CD14-positive monocyte (primary cell): ENCODE results near the gene CACNA2D1. TPM values are rescaled to one million over a fixed set of nuclear protein-coding genes. Genes with fewer than 3 reads are reported as not detected.

Experiments used
- DNase-seq, 3 donors: peaks; one replicate each; pipeline ENCODE4 v3.0.0-alpha.2; 2011 to 2022
- H2AFZ ChIP-seq: 2 replicates; pipeline ENCODE4 v1.6.0; 2012; ENCODE audit warnings: mild to moderate bottlenecking, low read depth, low read length, inconsistent platforms; ENCODE audit not compliant: insufficient read depth, poor library complexity, severe bottlenecking
- H3K27ac ChIP-seq, 2 donors: 1 replicate in 1 of 2; 2 replicates in 1 of 2; pipeline ENCODE4 v1.5.1; 2012 to 2013; ENCODE audit warnings: low read length in 2 of 2, control low read depth in 1 of 2, inconsistent platforms in 1 of 2, low read depth in 1 of 2, mild to moderate bottlenecking in 1 of 2
- H3K27me3 ChIP-seq, 2 donors: one replicate each; pipeline versions ENCODE4 v1.6.0 to v1.6.1; 2011 to 2013; ENCODE audit warnings: low read length in 2 of 2; ENCODE audit not compliant: control insufficient read depth in 2 of 2, insufficient read depth in 2 of 2
- H3K36me3 ChIP-seq, 2 donors: replicated peaks in 1 of 2; 1 replicate in 1 of 2; 2 replicates in 1 of 2; pipeline versions ENCODE4 v1.5.1 to v1.6.1; 2012 to 2013; ENCODE audit warnings: low read length in 2 of 2, control low read depth in 1 of 2, inconsistent platforms in 1 of 2, mild to moderate bottlenecking in 1 of 2; ENCODE audit not compliant: insufficient read depth in 2 of 2, control insufficient read depth in 1 of 2
- H3K4me1 ChIP-seq, 2 donors: 1 replicate in 1 of 2; 2 replicates in 1 of 2; pipeline versions ENCODE4 v1.5.1 to v1.6.1; 2012 to 2013; ENCODE audit warnings: low read length in 2 of 2, control low read depth in 1 of 2, inconsistent platforms in 1 of 2, mild to moderate bottlenecking in 1 of 2, moderate library complexity in 1 of 2; ENCODE audit not compliant: insufficient read depth in 2 of 2, control insufficient read depth in 1 of 2
- H3K4me2 ChIP-seq: replicated peaks from 2 replicates; pipeline ENCODE3; 2012; ENCODE audit warnings: low read length, moderate library complexity, mild to moderate bottlenecking; ENCODE audit not compliant: poor library complexity, severe bottlenecking; ENCODE audit errors: extremely low read depth
- H3K4me3 ChIP-seq, 3 experiments: fragments of 200-600 bp in 1 of 3; sonication (generic) in 1 of 3; replicated peaks in 1 of 3; 1 replicate in 2 of 3; 2 replicates in 1 of 3; pipeline ENCODE4 v1.5.1; 2011 to 2013; ENCODE audit warnings: low read length in 3 of 3, mild to moderate bottlenecking in 3 of 3, control low read depth in 2 of 3, low read depth in 2 of 3, inconsistent platforms in 1 of 3, moderate library complexity in 1 of 3
- H3K79me2 ChIP-seq: 2 replicates; pipeline ENCODE4 v1.6.0; 2012; ENCODE audit warnings: mild to moderate bottlenecking, control low read depth, inconsistent platforms, low read length, moderate library complexity; ENCODE audit not compliant: insufficient read depth
- H3K9ac ChIP-seq: 2 replicates; pipeline ENCODE4 v1.6.0; 2017; ENCODE audit warnings: low read length, mild to moderate bottlenecking; ENCODE audit not compliant: insufficient read depth, poor library complexity, severe bottlenecking
- H3K9me3 ChIP-seq, 2 donors: replicated peaks in 1 of 2; 1 replicate in 1 of 2; 2 replicates in 1 of 2; pipeline versions ENCODE4 v1.5.1 to v1.6.1; 2012 to 2013; ENCODE audit warnings: low read length in 2 of 2, control low read depth in 1 of 2; ENCODE audit not compliant: control insufficient read depth in 1 of 2, insufficient read depth in 1 of 2
- H4K20me1 ChIP-seq: 2 replicates; pipeline ENCODE4 v1.6.0; 2012; ENCODE audit warnings: mild to moderate bottlenecking, low read length, control low read depth, moderate library complexity; ENCODE audit not compliant: insufficient read depth
- H3K27ac Mint-ChIP-seq, 7 donors: one replicate each; pipeline ENCODE4 v1.8.0; 2020; ENCODE audit warnings: mild to moderate bottlenecking in 7 of 7, mixed read lengths in 7 of 7, moderate library complexity in 6 of 7, inconsistent platforms in 2 of 7
- H3K27me3 Mint-ChIP-seq, 3 donors: one replicate each; pipeline ENCODE4 v1.8.0; 2021 to 2022; ENCODE audit warnings: low read depth in 3 of 3, mild to moderate bottlenecking in 3 of 3, mixed read lengths in 3 of 3, moderate library complexity in 3 of 3, inconsistent platforms in 1 of 3
- H3K36me3 Mint-ChIP-seq, 2 donors: one replicate each; pipeline ENCODE4 v1.8.0; 2020; ENCODE audit warnings: mixed read lengths in 2 of 2, inconsistent platforms in 1 of 2, mild to moderate bottlenecking in 1 of 2
- H3K4me1 Mint-ChIP-seq: one replicate; pipeline ENCODE4 v1.8.0; 2020; ENCODE audit warnings: mild to moderate bottlenecking, mixed read lengths
- H3K4me3 Mint-ChIP-seq, 2 donors: one replicate each; pipeline ENCODE4 v1.8.0; 2020; ENCODE audit warnings: mild to moderate bottlenecking in 2 of 2, mixed read lengths in 2 of 2, moderate library complexity in 1 of 2
- H3K9me3 Mint-ChIP-seq, 7 donors: one replicate each; pipeline ENCODE4 v1.8.0; 2020 to 2022; ENCODE audit warnings: mixed read lengths in 7 of 7, mild to moderate bottlenecking in 6 of 7, moderate library complexity in 6 of 7, inconsistent platforms in 2 of 7
- WGBS: methylation state at CpG from one replicate; pipeline ENCODE4 v1.1.5; 2013; ENCODE audit warnings: missing lambda C conversion rate; ENCODE audit not compliant: insufficient coverage; 5-methylcytosine and 5-hydroxymethylcytosine counted together
- intact Hi-C, 2 donors: fragments of 100-400 bp; cut with micrococcal nuclease; formaldehyde crosslinking; loops; one replicate each; pipeline versions ENCODE4 v1.15.0 to v1.15.1; 2023
- polyA plus RNA-seq, 3 donors: library from polyadenylated mRNA; depleted of rRNA in 1 of 3; unstranded in 2 of 3; stranded (reverse) in 1 of 3; fragments of 300-500 nt in 2 of 3; fragments of >200 nt in 1 of 3; fragmentation: Illumina TruSeq in 2 of 3; gene quantifications; 1 replicate in 2 of 3; 2 replicates in 1 of 3; pipeline ENCODE4 v1.2.3, GENCODE V29; 2012 to 2021
- TF ChIP-seq, protein P1 (sequence below): fragments of 200-600 bp; IDR thresholded peaks from one replicate; pipeline ENCODE4 v1.8.0; 2022; ENCODE audit warnings: antibody characterized with exemption, mild to moderate bottlenecking

The CACNA2D1 gene
- polyA plus RNA-seq, 3 donors, result 0.02 TPM; not detected in 2

GRCh38 chr7:82255706-82256105 lies 187.9 kb downstream of the CACNA2D1 start:
- Mint-ChIP-seq H3K27ac (no peak overlapping the region), H3K4me3 (no peak overlapping the region), H3K4me1 (no peaks in the 10 kb centered on the region), H3K36me3 (no peaks in the 10 kb centered on the region), H3K27me3 (peaks cover 0 to 2% (median 0%) of the 10 kb centered on the region in 3 donors), H3K9me3 (peaks cover 0 to 3% (median 0%) of the 10 kb centered on the region in 7 donors)
- no peak overlapping the region for H3K4me2 ChIP-seq
- H3K36me3 ChIP-seq, result no peaks in the 10 kb centered on the region
- no peak for DNase-seq
- no peak overlapping the region for H3K27ac ChIP-seq
- intact Hi-C loops, result no loop called here
- no peak overlapping the region for H2AFZ ChIP-seq
- no peak overlapping the region for H3K9ac ChIP-seq
- TF ChIP-seq, protein P1, sequence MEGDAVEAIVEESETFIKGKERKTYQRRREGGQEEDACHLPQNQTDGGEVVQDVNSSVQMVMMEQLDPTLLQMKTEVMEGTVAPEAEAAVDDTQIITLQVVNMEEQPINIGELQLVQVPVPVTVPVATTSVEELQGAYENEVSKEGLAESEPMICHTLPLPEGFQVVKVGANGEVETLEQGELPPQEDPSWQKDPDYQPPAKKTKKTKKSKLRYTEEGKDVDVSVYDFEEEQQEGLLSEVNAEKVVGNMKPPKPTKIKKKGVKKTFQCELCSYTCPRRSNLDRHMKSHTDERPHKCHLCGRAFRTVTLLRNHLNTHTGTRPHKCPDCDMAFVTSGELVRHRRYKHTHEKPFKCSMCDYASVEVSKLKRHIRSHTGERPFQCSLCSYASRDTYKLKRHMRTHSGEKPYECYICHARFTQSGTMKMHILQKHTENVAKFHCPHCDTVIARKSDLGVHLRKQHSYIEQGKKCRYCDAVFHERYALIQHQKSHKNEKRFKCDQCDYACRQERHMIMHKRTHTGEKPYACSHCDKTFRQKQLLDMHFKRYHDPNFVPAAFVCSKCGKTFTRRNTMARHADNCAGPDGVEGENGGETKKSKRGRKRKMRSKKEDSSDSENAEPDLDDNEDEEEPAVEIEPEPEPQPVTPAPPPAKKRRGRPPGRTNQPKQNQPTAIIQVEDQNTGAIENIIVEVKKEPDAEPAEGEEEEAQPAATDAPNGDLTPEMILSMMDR, result no peak
- no peak overlapping the region for H3K4me3 ChIP-seq
- WGBS, result 86% methylated on average over 1 of the region's 3 CpGs
- no peaks in the 10 kb centered on the region for H3K27me3 ChIP-seq
- no peaks in the 10 kb centered on the region for H4K20me1 ChIP-seq
- no peaks in the 10 kb centered on the region for H3K4me1 ChIP-seq
- no peaks in the 10 kb centered on the region for H3K9me3 ChIP-seq
- no peaks in the 10 kb centered on the region for H3K79me2 ChIP-seq

GRCh38 chr7:82250598-82250997 lies 193.0 kb downstream of the CACNA2D1 start:
- H3K4me3 ChIP-seq, result no peak overlapping the region
- Mint-ChIP-seq H3K4me3 (no peak overlapping the region), H3K27ac (no peak overlapping the region), H3K4me1 (no peaks in the 10 kb centered on the region), H3K36me3 (no peaks in the 10 kb centered on the region), H3K9me3 (no peaks in the 10 kb centered on the region), H3K27me3 (peaks cover 2 to 3% (median 2%) of the 10 kb centered on the region in 3 donors)
- H3K27ac ChIP-seq, result no peak overlapping the region
- no peak overlapping the region for H3K9ac ChIP-seq
- TF ChIP-seq, protein P1, result no peak
- no peaks in the 10 kb centered on the region for H3K27me3 ChIP-seq
- H3K9me3 ChIP-seq, result no peaks in the 10 kb centered on the region
- no peak overlapping the region for H2AFZ ChIP-seq
- no peaks in the 10 kb centered on the region for H4K20me1 ChIP-seq
- no peaks in the 10 kb centered on the region for H3K36me3 ChIP-seq
- intact Hi-C loops, result no loop called here
- H3K79me2 ChIP-seq, result no peaks in the 10 kb centered on the region
- no peak overlapping the region for H3K4me2 ChIP-seq
- no peak for DNase-seq
- no peaks in the 10 kb centered on the region for H3K4me1 ChIP-seq
